Measurements from ENCODE around the gene MCC. TPM values are rescaled to one million over a fixed set of nuclear protein-coding genes. Genes with fewer than 3 reads are reported as not detected.
A peak's percentile ranks its signal among the peaks of the same experiment; 100 is the strongest.

MCC gene
- total and polyA plus RNA-seq, 5 experiments from 2014 or later = 1.2 to 4.6 (median 2.0) TPM

- Mint-ChIP-seq H3K27me3 (peaks cover 0 to 19% (median 5%) of the 10 kb centered on the region in 5 donors), H3K36me3 (peaks cover 0 to 5% (median 0%) of the 10 kb centered on the region in 3 donors), H3K9me3 (no peaks in the 10 kb centered on the region), H3K4me1 (peaks cover 0 to 13% (median 0%) of the 10 kb centered on the region in 4 donors), H3K27ac (no peak overlapping the region), H3K4me3 (no peak overlapping the region)
- POLR2A ChIA-PET = no interaction called here
- no peak for DNase-seq
- no peak for ATAC-seq
Observed at GRCh38 chr5:113256671-113257452, 231.4 kb downstream of the MCC start.

GRCh38 chr5:113255579-113256386 is 232.5 kb downstream of the MCC start:
- POLR2A ChIA-PET = no interaction called here
- peaks cover 0 to 5% (median 0%) of the 10 kb centered on the region in 3 donors for H3K36me3 Mint-ChIP-seq
- no peak overlapping the region for H3K27ac Mint-ChIP-seq
- ATAC-seq (no peak), DNase-seq (no peak)
- peaks cover 0 to 15% (median 0%) of the 10 kb centered on the region in 4 donors for H3K4me1 Mint-ChIP-seq
- no peaks in the 10 kb centered on the region for H3K9me3 Mint-ChIP-seq
- peaks cover 0 to 24% (median 5%) of the 10 kb centered on the region in 5 donors for H3K27me3 Mint-ChIP-seq
- no peak overlapping the region for H3K4me3 Mint-ChIP-seq

GRCh38 chr5:113255105-113255504 is 233.1 kb downstream of the MCC start:
- Mint-ChIP-seq H3K9me3 (no peaks in the 10 kb centered on the region), H3K27me3 (peaks cover 0 to 24% (median 5%) of the 10 kb centered on the region in 5 donors), H3K4me3 (no peak overlapping the region), H3K4me1 (peaks cover 0 to 15% (median 0%) of the 10 kb centered on the region in 4 donors), H3K36me3 (peaks cover 0 to 6% (median 0%) of the 10 kb centered on the region in 3 donors), H3K27ac (no peak overlapping the region)
- ATAC-seq = no peak
- no peak for DNase-seq
- POLR2A ChIA-PET = no interaction called here

GRCh38 chr5:113253037-113253436 is 235.2 kb downstream of the MCC start:
- peaks cover 0 to 28% (median 5%) of the 10 kb centered on the region in 5 donors for H3K27me3 Mint-ChIP-seq
- no peak overlapping the region for H3K4me3 Mint-ChIP-seq
- ATAC-seq = no peak
- peaks cover 0 to 10% (median 0%) of the 10 kb centered on the region in 3 donors for H3K36me3 Mint-ChIP-seq
- no peak for DNase-seq
- H3K9me3 Mint-ChIP-seq = no peaks in the 10 kb centered on the region
- peaks cover 0 to 19% (median 0%) of the 10 kb centered on the region in 4 donors for H3K4me1 Mint-ChIP-seq
- POLR2A ChIA-PET = interaction anchor here (0.6 kb wide), 1 partner anchor 203 kb away, joined by 3 read pairs; no protein-coding TSS in a partner anchor
- H3K27ac Mint-ChIP-seq = peak overlapping the region in 1 of 10 donors; percentile 11

GRCh38 chr5:113252066-113252465 is 236.2 kb downstream of the MCC start:
- Mint-ChIP-seq H3K27me3 (peaks cover 0 to 25% (median 5%) of the 10 kb centered on the region in 5 donors), H3K36me3 (peaks cover 0 to 5% (median under 1%) of the 10 kb centered on the region in 3 donors), H3K4me3 (no peak overlapping the region), H3K4me1 (peaks cover 0 to 20% (median 0%) of the 10 kb centered on the region in 4 donors), H3K9me3 (no peaks in the 10 kb centered on the region), H3K27ac (no peak overlapping the region)
- ATAC-seq (no peak), DNase-seq (no peak)
- POLR2A ChIA-PET = no interaction called here

- H3K9me3 Mint-ChIP-seq = no peaks in the 10 kb centered on the region
- POLR2A ChIA-PET = no interaction called here
- H3K27ac Mint-ChIP-seq = no peak overlapping the region
- H3K36me3 Mint-ChIP-seq = peaks cover 0 to 11% (median 3%) of the 10 kb centered on the region in 3 donors
- peaks cover 0 to 22% (median 1%) of the 10 kb centered on the region in 4 donors for H3K4me1 Mint-ChIP-seq
- DNase-seq = no peak
- H3K27me3 Mint-ChIP-seq = peaks cover 0 to 21% (median 5%) of the 10 kb centered on the region in 5 donors
- ATAC-seq = no peak
- no peak overlapping the region for H3K4me3 Mint-ChIP-seq
Observed at GRCh38 chr5:113250341-113250953, 237.8 kb downstream of the MCC start.

- DNase-seq (no peak), ATAC-seq (no peak)
- H3K4me3 Mint-ChIP-seq = no peak overlapping the region
- peaks cover 0 to 11% (median 3%) of the 10 kb centered on the region in 3 donors for H3K36me3 Mint-ChIP-seq
- H3K4me1 Mint-ChIP-seq = peaks cover 0 to 22% (median 1%) of the 10 kb centered on the region in 4 donors
- peak overlapping the region in 1 of 10 donors; percentile 7 for H3K27ac Mint-ChIP-seq
- H3K9me3 Mint-ChIP-seq = no peaks in the 10 kb centered on the region
- peaks cover 0 to 18% (median 5%) of the 10 kb centered on the region in 5 donors for H3K27me3 Mint-ChIP-seq
- POLR2A ChIA-PET = no interaction called here
Observed at GRCh38 chr5:113249206-113249605, 239.0 kb downstream of the MCC start.

GRCh38 chr5:113246361-113246870 is 241.8 kb downstream of the MCC start:
- H3K4me3 Mint-ChIP-seq = no peak overlapping the region
- H3K36me3 Mint-ChIP-seq = peaks cover 0 to 11% (median 3%) of the 10 kb centered on the region in 3 donors
- POLR2A ChIA-PET = no interaction called here
- H3K27me3 Mint-ChIP-seq = peaks cover 0 to 8% (median 0%) of the 10 kb centered on the region in 5 donors
- peak overlapping the region in 1 of 10 donors; percentile 28 for H3K27ac Mint-ChIP-seq
- ATAC-seq (no peak), DNase-seq (no peak)
- peaks cover 0 to 2% (median 0%) of the 10 kb centered on the region in 9 donors for H3K9me3 Mint-ChIP-seq
- H3K4me1 Mint-ChIP-seq = peaks cover 0 to 32% (median 5%) of the 10 kb centered on the region in 4 donors

- H3K4me1 Mint-ChIP-seq = peaks cover 0 to 30% (median 7%) of the 10 kb centered on the region in 4 donors
- H3K36me3 Mint-ChIP-seq = peaks cover 0 to 11% (median 3%) of the 10 kb centered on the region in 3 donors
- DNase-seq = no peak
- peak overlapping the region in 1 of 10 donors; percentile 35 for H3K27ac Mint-ChIP-seq
- ATAC-seq = no peak
- H3K27me3 Mint-ChIP-seq = peaks cover 0 to 5% (median 0%) of the 10 kb centered on the region in 5 donors
- H3K9me3 Mint-ChIP-seq = peaks cover 0 to 2% (median 0%) of the 10 kb centered on the region in 9 donors
- POLR2A ChIA-PET = no interaction called here
- H3K4me3 Mint-ChIP-seq = no peak overlapping the region
Observed at GRCh38 chr5:113245427-113246225, 242.6 kb downstream of the MCC start.

GRCh38 chr5:113244966-113245365 is 243.3 kb downstream of the MCC start:
- Mint-ChIP-seq H3K4me3 (no peak overlapping the region), H3K9me3 (peaks cover 0 to 2% (median 0%) of the 10 kb centered on the region in 9 donors), H3K36me3 (peaks cover 0 to 10% (median 3%) of the 10 kb centered on the region in 3 donors), H3K4me1 (peaks cover 0 to 30% (median 7%) of the 10 kb centered on the region in 4 donors), H3K27ac (no peak overlapping the region), H3K27me3 (peaks cover 0 to 5% (median 0%) of the 10 kb centered on the region in 5 donors)
- ATAC-seq = no peak
- POLR2A ChIA-PET = no interaction called here
- DNase-seq = no peak

GRCh38 chr5:113243349-113243664 is 244.9 kb downstream of the MCC start:
- ATAC-seq = no peak
- peaks cover 0 to 25% (median 7%) of the 10 kb centered on the region in 4 donors for H3K4me1 Mint-ChIP-seq
- POLR2A ChIA-PET = no interaction called here
- DNase-seq = no peak
- peaks cover 0 to 2% (median 0%) of the 10 kb centered on the region in 9 donors for H3K9me3 Mint-ChIP-seq
- peaks cover 0 to 10% (median 3%) of the 10 kb centered on the region in 3 donors for H3K36me3 Mint-ChIP-seq
- no peak overlapping the region for H3K27ac Mint-ChIP-seq
- no peak overlapping the region for H3K4me3 Mint-ChIP-seq
- peaks cover 0 to 1% (median 0%) of the 10 kb centered on the region in 5 donors for H3K27me3 Mint-ChIP-seq
